Neural progenitor cell (in vitro differentiated cells): ENCODE data around the gene TUBGCP3. TPM values are rescaled to one million over a fixed set of nuclear protein-coding genes. Genes with fewer than 3 reads are reported as not detected.

Experiments used
- DNase-seq: peaks from one replicate; pipeline ENCODE4 v3.0.0-alpha.2; 2016; ENCODE audit warnings: low spot score
- H2AFZ ChIP-seq: fragments of 200-600 bp; sonication (generic); replicated peaks from 2 replicates; pipeline ENCODE4 v1.6.1; 2016; ENCODE audit warnings: antibody characterized with exemption
- H3F3A ChIP-seq: fragments of 200-600 bp; sonication (generic); 2 replicates; pipeline ENCODE4 v1.6.1; 2016; ENCODE audit warnings: antibody characterized with exemption, low read depth
- H3K27ac ChIP-seq: fragments of 200-600 bp; sonication (generic); 2 replicates; pipeline ENCODE4 v1.5.1; 2016; ENCODE audit warnings: mild to moderate bottlenecking
- H3K27me3 ChIP-seq: fragments of 200-600 bp; sonication (generic); 2 replicates; pipeline ENCODE4 v1.6.1; 2016; ENCODE audit warnings: mild to moderate bottlenecking, moderate library complexity
- H3K36me3 ChIP-seq: fragments of 200-600 bp; sonication (generic); 2 replicates; pipeline ENCODE4 v1.5.1; 2016
- H3K4me1 ChIP-seq: fragments of 200-600 bp; sonication (generic); 2 replicates; pipeline ENCODE4 v1.6.1; 2016; ENCODE audit warnings: mixed run types
- H3K4me2 ChIP-seq: fragments of 200-600 bp; sonication (generic); 2 replicates; pipeline ENCODE4 v1.6.1; 2016
- H3K4me3 ChIP-seq: fragments of 200-600 bp; sonication (generic); 2 replicates; pipeline ENCODE4 v1.5.1; 2016
- H3K79me2 ChIP-seq: fragments of 200-600 bp; sonication (generic); 2 replicates; pipeline ENCODE4 v1.6.1; 2016; ENCODE audit warnings: low read depth
- H3K9ac ChIP-seq: fragments of 200-600 bp; sonication (generic); 2 replicates; pipeline ENCODE4 v1.6.1; 2016
- H3K9me3 ChIP-seq: fragments of 200-600 bp; sonication (generic); 2 replicates; pipeline ENCODE4 v1.5.1; 2016; ENCODE audit warnings: low read depth
- H4K20me1 ChIP-seq: fragments of 200-600 bp; sonication (generic); 2 replicates; pipeline ENCODE4 v1.6.1; 2016; ENCODE audit warnings: low read depth
- H3K27ac Mint-ChIP-seq: 3 replicates; pipeline ENCODE4 v1.8.0; 2021; ENCODE audit warnings: mixed read lengths
- H3K27me3 Mint-ChIP-seq: 2 replicates; pipeline ENCODE4 v1.8.0; 2022; ENCODE audit warnings: low read depth, mild to moderate bottlenecking, inconsistent platforms, moderate library complexity, mixed read lengths; ENCODE audit not compliant: insufficient read depth
- H3K36me3 Mint-ChIP-seq: 3 replicates; pipeline ENCODE4 v1.8.0; 2021; ENCODE audit warnings: mixed read lengths
- H3K4me1 Mint-ChIP-seq: 3 replicates; pipeline ENCODE4 v1.8.0; 2021; ENCODE audit warnings: mixed read lengths
- H3K4me3 Mint-ChIP-seq: 3 replicates; pipeline ENCODE4 v1.8.0; 2021; ENCODE audit warnings: mild to moderate bottlenecking, moderate library complexity, mixed read lengths
- H3K9me3 Mint-ChIP-seq: 3 replicates; pipeline ENCODE4 v1.8.0; 2020; ENCODE audit warnings: mixed read lengths
- EZH2 ChIP-seq: fragments of 200-600 bp; sonication (generic); IDR thresholded peaks from 2 replicates; pipeline ENCODE4 v1.6.1; 2017; ENCODE audit warnings: antibody characterized with exemption, mild to moderate bottlenecking, moderate library complexity
- EZH2phosphoT487 ChIP-seq: fragments of 200-600 bp; sonication (generic); IDR thresholded peaks from 2 replicates; pipeline ENCODE4 v1.6.1; 2017; ENCODE audit warnings: antibody characterized with exemption
- total RNA-seq: library from RNA; depleted of rRNA; stranded (reverse); fragments of >200 nt; gene quantifications from 2 replicates; pipeline ENCODE4 v1.2.3, GENCODE V29; 2015; ENCODE audit warnings: low replicate concordance
- TF ChIP-seq, protein P1 (sequence below): fragments of 200-600 bp; sonication (generic); IDR thresholded peaks from 2 replicates; pipeline ENCODE4 v1.5.1; 2017; ENCODE audit warnings: antibody characterized with exemption, mild to moderate bottlenecking

The TUBGCP3 gene
- total RNA-seq, 1 donor from 2014 or later = 33.6 TPM

DNA sequence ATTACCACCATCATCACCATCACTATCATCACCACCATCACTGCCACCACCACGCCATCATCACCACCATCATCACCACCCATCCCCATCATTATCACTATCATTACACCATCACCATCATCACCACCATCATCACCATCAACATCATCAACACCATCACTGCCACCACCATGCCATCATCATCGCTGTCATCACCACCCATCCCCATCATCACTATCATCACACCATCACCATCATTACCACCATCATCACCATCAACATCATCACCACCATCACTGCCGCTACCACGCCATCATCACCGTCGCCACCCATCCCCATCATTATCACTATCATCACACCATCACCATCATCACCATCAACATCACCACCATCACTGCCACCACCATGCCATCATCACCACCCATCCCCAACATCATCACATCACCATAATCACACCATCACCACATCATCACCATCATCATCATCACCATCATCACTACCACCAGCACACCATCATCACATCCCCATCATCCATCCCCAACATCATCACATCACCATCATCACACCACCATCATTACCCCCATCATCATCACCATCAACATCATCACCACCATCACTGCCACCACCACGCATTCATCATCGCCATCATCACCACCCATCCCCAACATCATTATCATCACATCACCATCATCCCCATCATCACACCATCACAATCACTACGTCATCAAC is 61.7 kb downstream of the TUBGCP3 start:
- H3K4me3 Mint-ChIP-seq = no peak overlapping the region
- Histone ChIP-seq H3K36me3 (no peaks in the 10 kb centered on the region), H3K4me1 (no peaks in the 10 kb centered on the region), H3F3A (no peaks in the 10 kb centered on the region), H3K27me3 (no peaks in the 10 kb centered on the region), H3K4me2 (no peak overlapping the region), H3K9ac (no peak overlapping the region), H2AFZ (no peak overlapping the region), H3K4me3 (no peak overlapping the region), H3K27ac (no peak overlapping the region), H3K9me3 (no peaks in the 10 kb centered on the region), H4K20me1 (no peaks in the 10 kb centered on the region), H3K79me2 (no peaks in the 10 kb centered on the region)
- peaks cover 2% of the 10 kb centered on the region for H3K4me1 Mint-ChIP-seq
- peaks cover 1% of the 10 kb centered on the region for H3K36me3 Mint-ChIP-seq
- no peak for DNase-seq
- TF ChIP-seq, protein P1, sequence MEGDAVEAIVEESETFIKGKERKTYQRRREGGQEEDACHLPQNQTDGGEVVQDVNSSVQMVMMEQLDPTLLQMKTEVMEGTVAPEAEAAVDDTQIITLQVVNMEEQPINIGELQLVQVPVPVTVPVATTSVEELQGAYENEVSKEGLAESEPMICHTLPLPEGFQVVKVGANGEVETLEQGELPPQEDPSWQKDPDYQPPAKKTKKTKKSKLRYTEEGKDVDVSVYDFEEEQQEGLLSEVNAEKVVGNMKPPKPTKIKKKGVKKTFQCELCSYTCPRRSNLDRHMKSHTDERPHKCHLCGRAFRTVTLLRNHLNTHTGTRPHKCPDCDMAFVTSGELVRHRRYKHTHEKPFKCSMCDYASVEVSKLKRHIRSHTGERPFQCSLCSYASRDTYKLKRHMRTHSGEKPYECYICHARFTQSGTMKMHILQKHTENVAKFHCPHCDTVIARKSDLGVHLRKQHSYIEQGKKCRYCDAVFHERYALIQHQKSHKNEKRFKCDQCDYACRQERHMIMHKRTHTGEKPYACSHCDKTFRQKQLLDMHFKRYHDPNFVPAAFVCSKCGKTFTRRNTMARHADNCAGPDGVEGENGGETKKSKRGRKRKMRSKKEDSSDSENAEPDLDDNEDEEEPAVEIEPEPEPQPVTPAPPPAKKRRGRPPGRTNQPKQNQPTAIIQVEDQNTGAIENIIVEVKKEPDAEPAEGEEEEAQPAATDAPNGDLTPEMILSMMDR = no peak
- TF ChIP-seq EZH2phosphoT487 (no peak), EZH2 (no peak)
- no peak overlapping the region for H3K27ac Mint-ChIP-seq
- H3K9me3 Mint-ChIP-seq = no peaks in the 10 kb centered on the region
- no peaks in the 10 kb centered on the region for H3K27me3 Mint-ChIP-seq

DNA sequence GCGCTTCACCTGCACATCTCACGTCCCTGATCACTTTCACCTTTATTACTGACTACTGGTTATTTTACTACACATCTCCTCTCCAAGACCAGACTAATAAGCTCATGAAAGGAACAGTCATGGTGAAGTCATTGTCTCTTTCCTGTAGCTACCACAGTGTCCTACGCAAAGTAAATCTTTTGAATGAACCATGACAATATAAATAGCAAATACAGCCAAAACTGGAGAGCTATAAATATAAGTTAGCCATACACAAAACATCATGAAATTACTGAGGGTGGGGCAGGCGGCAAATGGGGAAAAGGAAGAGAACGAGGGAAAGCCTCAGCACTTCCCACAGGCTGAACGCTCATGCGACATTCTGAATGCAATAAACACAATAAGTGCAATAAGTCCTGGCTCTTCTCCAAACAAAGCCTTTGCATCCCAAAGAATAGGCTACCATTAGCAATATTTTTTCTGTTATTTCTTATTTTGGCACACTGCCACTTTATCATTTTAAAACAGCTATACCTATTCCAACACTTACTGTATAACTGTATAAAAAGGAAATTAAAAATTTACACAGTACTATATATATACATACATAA is 62.5 kb downstream of the TUBGCP3 start:
- H3K4me1 ChIP-seq = no peaks in the 10 kb centered on the region
- Mint-ChIP-seq H3K9me3 (no peaks in the 10 kb centered on the region), H3K36me3 (peaks cover 7% of the 10 kb centered on the region), H3K27ac (no peak overlapping the region), H3K4me3 (no peak overlapping the region), H3K4me1 (no peaks in the 10 kb centered on the region), H3K27me3 (no peaks in the 10 kb centered on the region)
- H3K4me2 ChIP-seq = no peak overlapping the region
- no peaks in the 10 kb centered on the region for H3K9me3 ChIP-seq
- no peak overlapping the region for H3K4me3 ChIP-seq
- H4K20me1 ChIP-seq = no peaks in the 10 kb centered on the region
- TF ChIP-seq, protein P1 = no peak
- TF ChIP-seq EZH2 (no peak), EZH2phosphoT487 (no peak)
- no peaks in the 10 kb centered on the region for H3K36me3 ChIP-seq
- no peak overlapping the region for H3K27ac ChIP-seq
- DNase-seq = no peak
- no peak overlapping the region for H2AFZ ChIP-seq
- H3K9ac ChIP-seq = no peak overlapping the region
- H3K27me3 ChIP-seq = no peaks in the 10 kb centered on the region
- H3K79me2 ChIP-seq = no peaks in the 10 kb centered on the region
- no peaks in the 10 kb centered on the region for H3F3A ChIP-seq

DNA sequence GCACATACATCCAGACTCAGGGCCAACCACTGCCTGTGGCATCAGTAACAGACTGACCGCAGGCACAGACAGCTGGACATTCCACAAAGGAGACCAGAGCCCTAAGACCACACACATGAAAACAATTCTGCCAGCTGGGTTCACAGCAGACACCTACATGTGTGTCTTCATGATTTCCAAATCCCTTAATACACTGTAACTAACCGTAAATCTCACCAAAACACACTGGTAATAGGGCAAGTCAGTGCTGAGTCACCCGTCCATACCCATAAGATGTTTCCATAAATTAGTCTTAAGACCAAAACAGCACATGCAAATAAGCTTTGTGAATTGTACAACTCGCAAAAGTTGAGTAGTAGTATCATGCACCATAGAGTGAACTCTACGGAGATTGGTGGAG is 65.4 kb downstream of the TUBGCP3 start:
- TF ChIP-seq, protein P1 = no peak
- Mint-ChIP-seq H3K36me3 (peaks cover 9% of the 10 kb centered on the region), H3K4me3 (no peak overlapping the region), H3K27ac (no peak overlapping the region), H3K9me3 (no peaks in the 10 kb centered on the region), H3K27me3 (no peaks in the 10 kb centered on the region), H3K4me1 (no peaks in the 10 kb centered on the region)
- Histone ChIP-seq H3K27me3 (no peaks in the 10 kb centered on the region), H2AFZ (no peak overlapping the region), H3K79me2 (no peaks in the 10 kb centered on the region), H4K20me1 (no peaks in the 10 kb centered on the region), H3K9ac (no peak overlapping the region), H3K27ac (no peak overlapping the region), H3K4me1 (no peaks in the 10 kb centered on the region), H3F3A (no peaks in the 10 kb centered on the region), H3K9me3 (no peaks in the 10 kb centered on the region), H3K36me3 (peaks cover 5% of the 10 kb centered on the region), H3K4me2 (no peak overlapping the region), H3K4me3 (no peak overlapping the region)
- DNase-seq = no peak
